GM19467 (cell line): ENCODE results near the gene DPP9.

Source experiments
- ATAC-seq: cut with Tn5 transposase; IDR thresholded peaks from one replicate; pipeline ENCODE4 v1.9.1; 2021; ENCODE audit warnings: mild to moderate bottlenecking, moderate library complexity; ENCODE audit not compliant: unreplicated experiment

Gene DPP9

DNA sequence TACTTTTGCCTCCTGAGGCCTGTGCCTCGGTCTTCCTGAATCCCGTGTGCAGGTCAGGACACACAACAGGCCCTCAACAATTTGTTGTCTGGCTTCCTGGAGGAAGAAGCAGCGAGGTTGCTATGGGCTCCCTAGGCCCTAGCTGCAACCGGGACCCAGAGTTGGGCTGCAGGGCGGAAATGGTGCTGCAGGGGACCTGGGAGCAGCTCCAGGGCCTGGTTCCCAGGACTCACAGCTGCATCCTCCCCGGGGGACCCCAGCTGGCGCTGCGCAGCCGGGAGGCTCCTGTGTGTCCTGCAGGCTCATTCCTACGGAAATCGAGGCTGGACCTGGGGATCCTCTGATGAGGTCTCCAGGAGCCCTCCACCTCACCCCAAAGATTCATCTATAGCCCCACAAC, 85.3 kb downstream of the DPP9 start:
- ATAC-seq = no peak

- ATAC-seq = no peak
Observed at GRCh38 chr19:4636761-4637160, 86.9 kb downstream of the DPP9 start.

DNA sequence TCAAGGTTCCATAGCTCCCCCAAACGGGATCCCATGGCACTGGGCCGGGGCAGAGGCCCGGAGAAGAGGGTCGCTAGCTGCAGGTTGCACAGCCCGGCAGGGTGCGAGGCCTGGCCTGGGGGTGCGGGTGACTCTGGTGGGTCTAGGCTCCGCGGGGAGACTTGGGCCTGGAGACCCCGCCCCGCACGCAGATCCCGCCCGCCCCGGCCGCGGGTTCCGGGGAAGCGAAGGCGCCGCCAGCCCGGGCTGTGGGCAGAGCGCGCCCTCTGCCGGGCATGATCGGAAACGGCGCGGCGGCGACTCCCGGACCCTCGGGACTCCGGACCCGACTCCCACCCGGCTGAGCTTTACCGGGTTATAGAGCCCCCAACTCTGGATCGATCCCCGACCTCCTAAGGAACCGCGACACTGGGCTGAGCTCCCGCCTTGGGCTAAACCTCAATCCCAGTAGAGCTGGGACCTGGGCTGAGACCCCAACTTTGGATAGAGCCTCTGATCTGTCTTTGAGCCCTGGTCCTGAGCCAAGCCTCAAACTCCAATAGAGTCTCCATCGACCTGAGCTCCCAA, 87.4 kb downstream of the DPP9 start:
- ATAC-seq = no peak

GRCh38 chr19:4635754-4636116, 87.9 kb downstream of the DPP9 start:
- no peak for ATAC-seq

DNA sequence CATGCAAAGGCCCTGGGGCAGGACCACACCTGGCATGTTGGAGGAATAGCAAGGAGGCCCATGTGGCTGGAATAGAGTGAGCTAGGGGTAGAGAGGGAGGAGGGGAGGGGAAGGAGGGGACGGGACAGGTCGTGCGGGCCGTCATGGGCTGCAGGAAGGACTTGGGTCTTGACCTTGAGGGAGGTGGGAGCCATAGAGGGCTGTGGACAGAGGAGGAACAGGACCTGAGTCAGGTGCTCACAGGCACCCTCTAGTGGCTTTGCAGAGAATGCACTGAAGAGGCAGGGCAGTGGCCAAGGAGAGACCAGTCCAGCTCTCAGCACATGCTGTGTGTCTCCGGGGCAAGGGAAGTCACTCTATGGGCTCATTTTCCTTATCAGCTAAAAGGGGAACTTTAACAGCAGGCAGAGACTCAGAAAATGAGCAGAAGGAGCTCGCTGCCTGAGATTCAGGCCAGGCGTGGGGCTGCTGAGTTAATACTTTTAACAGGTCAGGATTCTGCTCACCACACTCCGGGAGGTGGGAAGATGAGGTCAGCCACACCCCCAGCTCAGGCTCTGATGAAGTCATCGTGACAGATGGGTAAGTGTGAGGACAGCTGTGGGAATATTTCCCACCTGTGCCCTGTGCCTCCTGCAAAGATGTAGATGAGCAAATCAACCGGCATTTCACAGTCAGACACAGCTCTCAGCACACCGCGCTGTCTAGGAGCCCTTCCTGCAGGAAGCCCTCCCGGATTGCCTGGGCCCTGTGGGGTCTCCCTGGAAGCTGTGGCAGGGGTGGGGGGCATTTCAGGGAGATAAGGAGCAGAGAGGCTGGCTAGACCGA, 90.3 kb downstream of the DPP9 start:
- no peak for ATAC-seq
